ENCODE measurements around the gene GJD3.

The GJD3 gene

DNA sequence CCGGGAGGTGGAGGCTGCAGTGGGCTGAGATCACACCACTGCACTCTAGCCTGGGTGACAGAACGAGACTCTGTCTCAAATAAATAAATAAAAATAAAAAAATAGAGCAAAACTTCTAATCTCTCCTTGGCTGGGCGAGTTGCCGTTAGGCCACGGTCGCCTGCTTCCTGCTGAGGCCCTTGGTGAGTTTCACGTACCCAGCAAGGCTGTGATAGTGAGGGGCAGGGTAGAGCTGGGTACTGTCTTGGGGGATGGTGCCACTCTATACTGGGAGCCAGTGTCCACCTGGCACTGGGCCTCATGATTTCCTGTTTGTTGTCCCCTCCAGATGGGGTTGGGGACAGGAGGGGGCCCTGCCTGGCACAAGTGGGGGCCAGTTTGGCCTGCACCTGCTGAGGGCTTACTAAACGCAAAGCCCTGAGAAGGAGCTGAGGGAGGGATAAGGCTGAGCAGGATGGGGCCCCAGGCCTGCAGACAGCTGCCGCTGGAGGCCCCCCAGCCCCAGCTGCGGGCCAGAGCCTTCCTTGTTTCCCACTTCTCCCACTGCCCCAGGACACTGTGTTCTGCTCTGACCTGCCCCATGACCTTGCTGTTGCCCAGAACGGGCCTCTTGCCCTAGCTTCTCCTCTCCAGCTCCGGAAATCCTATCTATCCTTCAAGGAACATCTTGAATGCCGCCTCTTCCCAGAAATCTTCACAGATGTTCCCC lies 25.4 kb downstream of the GJD3 start (continued):
- TF ChIP-seq, protein P1, sequence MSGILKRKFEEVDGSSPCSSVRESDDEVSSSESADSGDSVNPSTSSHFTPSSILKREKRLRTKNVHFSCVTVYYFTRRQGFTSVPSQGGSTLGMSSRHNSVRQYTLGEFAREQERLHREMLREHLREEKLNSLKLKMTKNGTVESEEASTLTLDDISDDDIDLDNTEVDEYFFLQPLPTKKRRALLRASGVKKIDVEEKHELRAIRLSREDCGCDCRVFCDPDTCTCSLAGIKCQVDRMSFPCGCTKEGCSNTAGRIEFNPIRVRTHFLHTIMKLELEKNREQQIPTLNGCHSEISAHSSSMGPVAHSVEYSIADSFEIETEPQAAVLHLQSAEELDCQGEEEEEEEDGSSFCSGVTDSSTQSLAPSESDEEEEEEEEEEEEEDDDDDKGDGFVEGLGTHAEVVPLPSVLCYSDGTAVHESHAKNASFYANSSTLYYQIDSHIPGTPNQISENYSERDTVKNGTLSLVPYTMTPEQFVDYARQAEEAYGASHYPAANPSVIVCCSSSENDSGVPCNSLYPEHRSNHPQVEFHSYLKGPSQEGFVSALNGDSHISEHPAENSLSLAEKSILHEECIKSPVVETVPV (CRISPR knock-in tag; IDR thresholded peaks at IDR 0.05), result no peak
- no peak for TF ChIP-seq ISL1 (CRISPR knock-in tag; IDR thresholded peaks at IDR 0.05)

DNA sequence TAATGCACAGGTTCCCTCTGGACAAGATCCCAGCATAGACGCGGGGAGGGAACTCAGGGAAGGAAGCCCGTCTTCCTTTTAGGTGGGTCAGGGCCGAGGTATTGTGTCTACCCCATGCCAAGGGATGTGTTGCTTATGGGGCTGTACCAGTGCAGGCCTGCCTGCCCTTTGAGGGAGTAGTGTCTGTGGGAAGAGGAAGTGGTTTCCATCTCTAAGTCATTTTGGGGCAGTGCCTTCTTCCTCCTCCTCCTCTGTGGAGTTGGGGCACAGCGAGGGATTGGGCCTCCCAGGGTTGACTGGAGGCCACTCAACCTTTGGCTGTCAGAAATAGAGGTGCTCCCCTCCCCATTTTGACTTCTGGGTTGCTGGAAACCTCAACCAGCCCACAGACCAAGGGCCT lies 26.5 kb downstream of the GJD3 start:
- TF ChIP-seq, protein P2, sequence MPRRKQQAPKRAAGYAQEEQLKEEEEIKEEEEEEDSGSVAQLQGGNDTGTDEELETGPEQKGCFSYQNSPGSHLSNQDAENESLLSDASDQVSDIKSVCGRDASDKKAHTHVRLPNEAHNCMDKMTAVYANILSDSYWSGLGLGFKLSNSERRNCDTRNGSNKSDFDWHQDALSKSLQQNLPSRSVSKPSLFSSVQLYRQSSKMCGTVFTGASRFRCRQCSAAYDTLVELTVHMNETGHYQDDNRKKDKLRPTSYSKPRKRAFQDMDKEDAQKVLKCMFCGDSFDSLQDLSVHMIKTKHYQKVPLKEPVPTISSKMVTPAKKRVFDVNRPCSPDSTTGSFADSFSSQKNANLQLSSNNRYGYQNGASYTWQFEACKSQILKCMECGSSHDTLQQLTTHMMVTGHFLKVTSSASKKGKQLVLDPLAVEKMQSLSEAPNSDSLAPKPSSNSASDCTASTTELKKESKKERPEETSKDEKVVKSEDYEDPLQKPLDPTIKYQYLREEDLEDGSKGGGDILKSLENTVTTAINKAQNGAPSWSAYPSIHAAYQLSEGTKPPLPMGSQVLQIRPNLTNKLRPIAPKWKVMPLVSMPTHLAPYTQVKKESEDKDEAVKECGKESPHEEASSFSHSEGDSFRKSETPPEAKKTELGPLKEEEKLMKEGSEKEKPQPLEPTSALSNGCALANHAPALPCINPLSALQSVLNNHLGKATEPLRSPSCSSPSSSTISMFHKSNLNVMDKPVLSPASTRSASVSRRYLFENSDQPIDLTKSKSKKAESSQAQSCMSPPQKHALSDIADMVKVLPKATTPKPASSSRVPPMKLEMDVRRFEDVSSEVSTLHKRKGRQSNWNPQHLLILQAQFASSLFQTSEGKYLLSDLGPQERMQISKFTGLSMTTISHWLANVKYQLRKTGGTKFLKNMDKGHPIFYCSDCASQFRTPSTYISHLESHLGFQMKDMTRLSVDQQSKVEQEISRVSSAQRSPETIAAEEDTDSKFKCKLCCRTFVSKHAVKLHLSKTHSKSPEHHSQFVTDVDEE (CRISPR knock-in tag; IDR thresholded peaks at IDR 0.05), result no peak
- TF ChIP-seq ZNF70 (CRISPR knock-in tag; IDR thresholded peaks at IDR 0.05), result no peak
- no peak for TF ChIP-seq SNAI2 (CRISPR knock-in tag; IDR thresholded peaks at IDR 0.05)
- no peak for TF ChIP-seq ESRRG (CRISPR knock-in tag; IDR thresholded peaks at IDR 0.05)
- TF ChIP-seq, protein P3, sequence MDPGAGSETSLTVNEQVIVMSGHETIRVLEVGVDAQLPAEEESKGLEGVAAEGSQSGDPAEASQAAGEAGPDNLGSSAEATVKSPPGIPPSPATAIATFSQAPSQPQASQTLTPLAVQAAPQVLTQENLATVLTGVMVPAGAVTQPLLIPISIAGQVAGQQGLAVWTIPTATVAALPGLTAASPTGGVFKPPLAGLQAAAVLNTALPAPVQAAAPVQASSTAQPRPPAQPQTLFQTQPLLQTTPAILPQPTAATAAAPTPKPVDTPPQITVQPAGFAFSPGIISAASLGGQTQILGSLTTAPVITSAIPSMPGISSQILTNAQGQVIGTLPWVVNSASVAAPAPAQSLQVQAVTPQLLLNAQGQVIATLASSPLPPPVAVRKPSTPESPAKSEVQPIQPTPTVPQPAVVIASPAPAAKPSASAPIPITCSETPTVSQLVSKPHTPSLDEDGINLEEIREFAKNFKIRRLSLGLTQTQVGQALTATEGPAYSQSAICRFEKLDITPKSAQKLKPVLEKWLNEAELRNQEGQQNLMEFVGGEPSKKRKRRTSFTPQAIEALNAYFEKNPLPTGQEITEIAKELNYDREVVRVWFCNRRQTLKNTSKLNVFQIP (CRISPR knock-in tag; IDR thresholded peaks at IDR 0.05; ENCODE audit: borderline replicate concordance, low read depth), result no peak
- TF ChIP-seq ZNF8 (CRISPR knock-in tag; IDR thresholded peaks at IDR 0.05), result no peak
- no peak for TF ChIP-seq ZFP3 (CRISPR knock-in tag; IDR thresholded peaks at IDR 0.05)
- no peak for TF ChIP-seq ZNF565 (CRISPR knock-in tag; conservative IDR thresholded peaks at IDR 0.05; ENCODE audit: low read depth)
- no peak for TF ChIP-seq TCF4 (CRISPR knock-in tag; IDR thresholded peaks at IDR 0.05; ENCODE audit: borderline replicate concordance)
- ATAC-seq, result no peak

DNA sequence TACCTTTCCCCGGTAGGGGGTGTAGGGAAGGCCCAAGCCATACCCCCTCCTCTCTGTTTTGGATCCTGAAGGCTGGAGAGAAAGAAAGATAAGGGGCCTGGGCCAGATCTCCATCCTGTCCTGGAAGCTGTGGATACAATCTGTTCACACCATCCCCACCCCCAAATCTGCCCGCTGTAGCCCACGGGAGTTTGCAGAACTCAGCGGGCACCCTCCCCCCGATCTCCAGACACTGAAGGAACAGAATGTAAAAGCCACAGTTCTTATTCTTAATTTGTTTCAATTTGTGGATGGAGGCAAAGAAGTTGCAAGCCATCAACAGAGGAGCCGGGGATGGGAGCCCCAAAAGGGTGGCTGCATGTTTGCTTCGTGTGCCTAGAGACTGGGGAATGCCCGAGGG lies 27.2 kb downstream of the GJD3 start:
- ATAC-seq, result no peak
- no peak for TF ChIP-seq CSDC2 (CRISPR knock-in tag; IDR thresholded peaks at IDR 0.05)
- TF ChIP-seq SNAI2 (CRISPR knock-in tag; IDR thresholded peaks at IDR 0.05), result no peak
- no peak for TF ChIP-seq ZC3H10 (CRISPR knock-in tag; IDR thresholded peaks at IDR 0.05)
- no peak for TF ChIP-seq PPARA (CRISPR knock-in tag; IDR thresholded peaks at IDR 0.05; ENCODE audit: borderline replicate concordance)
- no peak for TF ChIP-seq ESRRG (CRISPR knock-in tag; IDR thresholded peaks at IDR 0.05)
- TF ChIP-seq OSR1 (CRISPR knock-in tag; IDR thresholded peaks at IDR 0.05), result no peak
- TF ChIP-seq, protein P2 (CRISPR knock-in tag; IDR thresholded peaks at IDR 0.05), result no peak
- no peak for TF ChIP-seq TOX (CRISPR knock-in tag; IDR thresholded peaks at IDR 0.05; ENCODE audit: borderline replicate concordance)
- TF ChIP-seq ZNF8 (CRISPR knock-in tag; IDR thresholded peaks at IDR 0.05), result no peak
- no peak for TF ChIP-seq ARNTL (CRISPR knock-in tag; IDR thresholded peaks at IDR 0.05; ENCODE audit: borderline replicate concordance, low read depth)
- TF ChIP-seq ZNF565 (CRISPR knock-in tag; conservative IDR thresholded peaks at IDR 0.05; ENCODE audit: low read depth), result no peak
- TF ChIP-seq ZFP30 (CRISPR knock-in tag; IDR thresholded peaks at IDR 0.05), result no peak
- TF ChIP-seq, protein P4, sequence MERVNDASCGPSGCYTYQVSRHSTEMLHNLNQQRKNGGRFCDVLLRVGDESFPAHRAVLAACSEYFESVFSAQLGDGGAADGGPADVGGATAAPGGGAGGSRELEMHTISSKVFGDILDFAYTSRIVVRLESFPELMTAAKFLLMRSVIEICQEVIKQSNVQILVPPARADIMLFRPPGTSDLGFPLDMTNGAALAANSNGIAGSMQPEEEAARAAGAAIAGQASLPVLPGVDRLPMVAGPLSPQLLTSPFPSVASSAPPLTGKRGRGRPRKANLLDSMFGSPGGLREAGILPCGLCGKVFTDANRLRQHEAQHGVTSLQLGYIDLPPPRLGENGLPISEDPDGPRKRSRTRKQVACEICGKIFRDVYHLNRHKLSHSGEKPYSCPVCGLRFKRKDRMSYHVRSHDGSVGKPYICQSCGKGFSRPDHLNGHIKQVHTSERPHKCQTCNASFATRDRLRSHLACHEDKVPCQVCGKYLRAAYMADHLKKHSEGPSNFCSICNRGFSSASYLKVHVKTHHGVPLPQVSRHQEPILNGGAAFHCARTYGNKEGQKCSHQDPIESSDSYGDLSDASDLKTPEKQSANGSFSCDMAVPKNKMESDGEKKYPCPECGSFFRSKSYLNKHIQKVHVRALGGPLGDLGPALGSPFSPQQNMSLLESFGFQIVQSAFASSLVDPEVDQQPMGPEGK (CRISPR knock-in tag; IDR thresholded peaks at IDR 0.05; ENCODE audit: borderline replicate concordance), result no peak
- TF ChIP-seq ZFP3 (CRISPR knock-in tag; IDR thresholded peaks at IDR 0.05), result no peak
- TF ChIP-seq, protein P1 (CRISPR knock-in tag; IDR thresholded peaks at IDR 0.05), result no peak
- TF ChIP-seq BACH2 (CRISPR knock-in tag; IDR thresholded peaks at IDR 0.05; ENCODE audit: borderline replicate concordance), result no peak
- no peak for TF ChIP-seq TCF4 (CRISPR knock-in tag; IDR thresholded peaks at IDR 0.05; ENCODE audit: borderline replicate concordance)
